WTC11 (cell line): Measurements from ENCODE around the gene CCR2.

Source experiments
- CREB1 ChIP-seq: sonication (generic); formaldehyde crosslinking; IDR thresholded peaks from 2 replicates; pipeline ENCODE4 v1.8.0; 2023; ENCODE audit warnings: mild to moderate bottlenecking, missing genetic modification reagents
- CREM ChIP-seq: sonication (generic); formaldehyde crosslinking; IDR thresholded peaks from 2 replicates; pipeline ENCODE4 v1.8.1; 2022; ENCODE audit warnings: mild to moderate bottlenecking, missing genetic modification reagents, moderate library complexity
- CTCF ChIP-seq: fragments of 200-600 bp; IDR thresholded peaks from 2 replicates; pipeline ENCODE4 v1.8.0; 2022; ENCODE audit warnings: antibody characterized with exemption
- E2F4 ChIP-seq: sonication (generic); formaldehyde crosslinking; IDR thresholded peaks from 2 replicates; pipeline ENCODE4 v1.8.1; 2022; ENCODE audit warnings: low read depth, mild to moderate bottlenecking, moderate library complexity, missing genetic modification reagents, borderline replicate concordance
- E2F5 ChIP-seq: sonication (generic); formaldehyde crosslinking; IDR thresholded peaks from 2 replicates; pipeline ENCODE4 v1.8.1; 2022; ENCODE audit warnings: mild to moderate bottlenecking, moderate library complexity, missing genetic modification reagents
- JAZF1 ChIP-seq: fragments of 250-450 bp; sonication (Bioruptor Pico); IDR thresholded peaks from 2 replicates; pipeline ENCODE4 v1.9.0; 2021; ENCODE audit warnings: moderate library complexity, mild to moderate bottlenecking, inconsistent platforms
- KAT7 ChIP-seq: sonication (generic); formaldehyde crosslinking; IDR thresholded peaks from 2 replicates; pipeline ENCODE4 v1.8.1; 2023; ENCODE audit warnings: missing genetic modification reagents, mild to moderate bottlenecking, borderline replicate concordance
- NR2C2 ChIP-seq: sonication (generic); formaldehyde crosslinking; IDR thresholded peaks from 2 replicates; pipeline ENCODE4 v1.8.0; 2022; ENCODE audit warnings: mild to moderate bottlenecking, missing genetic modification reagents
- PREB ChIP-seq: sonication (generic); formaldehyde crosslinking; IDR thresholded peaks from 2 replicates; pipeline ENCODE4 v1.8.1; 2022; ENCODE audit warnings: mild to moderate bottlenecking, missing genetic modification reagents, moderate library complexity, borderline replicate concordance
- ZNF232 ChIP-seq: sonication (generic); formaldehyde crosslinking; IDR thresholded peaks from 2 replicates; pipeline ENCODE4 v1.8.0; 2022; ENCODE audit warnings: mild to moderate bottlenecking, missing genetic modification reagents
- ZNF263 ChIP-seq: sonication (generic); formaldehyde crosslinking; IDR thresholded peaks from 2 replicates; pipeline ENCODE4 v1.8.1; 2022; ENCODE audit warnings: low read depth, mild to moderate bottlenecking, moderate library complexity, missing genetic modification reagents
- ZNF416 ChIP-seq: fragments of 250-450 bp; sonication (Bioruptor Pico); IDR thresholded peaks from 2 replicates; pipeline ENCODE4 v1.9.0; 2021; ENCODE audit warnings: mild to moderate bottlenecking, inconsistent platforms
- ZNF512 ChIP-seq: sonication (generic); formaldehyde crosslinking; IDR thresholded peaks from 2 replicates; pipeline ENCODE4 v1.8.1; 2022; ENCODE audit warnings: missing genetic modification reagents, borderline replicate concordance
- ZSCAN18 ChIP-seq: fragments of 250-450 bp; sonication (Bioruptor Pico); IDR thresholded peaks from 2 replicates; pipeline ENCODE4 v2.1.2; 2022; ENCODE audit warnings: mild to moderate bottlenecking, moderate library complexity

GRCh38 chr3:46374755-46375154 is 20.8 kb downstream of the CCR2 start:
- TF ChIP-seq ZNF416 (CRISPR knock-in tag) (no peak), CTCF (no peak), CREM (no peak), ZNF232 (CRISPR knock-in tag) (no peak), NR2C2 (CRISPR knock-in tag) (no peak), E2F5 (no peak), E2F4 (CRISPR knock-in tag) (no peak), PREB (CRISPR knock-in tag) (no peak), JAZF1 (CRISPR knock-in tag) (no peak), ZNF512 (CRISPR knock-in tag) (no peak), ZSCAN18 (no peak), KAT7 (no peak), CREB1 (no peak), ZNF263 (CRISPR knock-in tag) (no peak)
